SH-SY5Y (cell line): Measurements from ENCODE around the gene ADAMTS17.

Experiments
- GATA2 ChIP-seq: IDR thresholded peaks from 2 replicates; pipeline ENCODE4 v1.6.1; 2011; ENCODE audit warnings: mild to moderate bottlenecking, low read depth, low read length
- GATA3 ChIP-seq: IDR thresholded peaks from 2 replicates; pipeline ENCODE4 v1.6.1; 2011; ENCODE audit warnings: low read depth, mild to moderate bottlenecking, low read length, moderate library complexity

GRCh38 chr15:99956022-99956775, 385.6 kb downstream of the ADAMTS17 start:
- TF ChIP-seq GATA2 (no peak), GATA3 (no peak)
